Measurements from ENCODE around the gene ENTPD6. TPM values are rescaled to one million over a fixed set of nuclear protein-coding genes. Genes with fewer than 3 reads are reported as not detected.

ENTPD6 gene
- total RNA-seq, 4 donors from 2014 or later: 62.2 to 114 (median 67.0) TPM

GRCh38 chr20:25247956-25248785 lies 52.7 kb downstream of the ENTPD6 start, which contains the start of gene PYGB:
PYGB (plus strand) TSS chr20:25248085; CDS start chr20:25248179, 94 bp downstream.
- H3K4me1 ChIP-seq: peaks cover 0 to 58% (median 25%) of the 10 kb centered on the region in 4 donors
- DNase-seq (ENCODE audit: low spot score in 2 of 2): peak; percentile 61
- WGBS, 2 donors: 2 to 3% methylated on average over 20 to 26 of the region's 113 CpGs
- no peak for TF ChIP-seq CTCF (IDR thresholded peaks at IDR 0.05)
- peak in 1 of 2 donors; percentile 98 for TF ChIP-seq EP300 (IDR thresholded peaks at IDR 0.05)
- TF ChIP-seq POLR2A (IDR thresholded peaks at IDR 0.05): peak; percentile 92 to 93
- H3K27me3 ChIP-seq: no peaks in the 10 kb centered on the region
- H3K9me3 ChIP-seq: no peaks in the 10 kb centered on the region
- peak within 1 kb of the TSS; percentile 54 to 92 (median 90) for H3K4me3 ChIP-seq
- peak within 1 kb of the TSS; percentile 78 to 96 (median 88) for H3K27ac ChIP-seq
- no peaks in the 10 kb centered on the region for H3K36me3 ChIP-seq

- Histone ChIP-seq H3K27ac (peak overlapping the region; percentile 78 to 96 (median 84)), H3K4me1 (peaks cover 0 to 58% (median 25%) of the 10 kb centered on the region in 4 donors), H3K36me3 (no peaks in the 10 kb centered on the region), H3K9me3 (no peaks in the 10 kb centered on the region), H3K27me3 (no peaks in the 10 kb centered on the region), H3K4me3 (peak overlapping the region; percentile 54 to 92 (median 90))
- DNase-seq (ENCODE audit: low spot score in 2 of 2): no peak
- TF ChIP-seq POLR2A (IDR thresholded peaks at IDR 0.05) (no peak), EP300 (IDR thresholded peaks at IDR 0.05) (no peak)
- WGBS, 2 donors: 2 to 4% methylated on average over 6 of the region's 6 CpGs
Measured at GRCh38 chr20:25248786-25249172, 53.3 kb downstream of the ENTPD6 start.

- H3K27ac ChIP-seq: peak overlapping the region in 3 of 4 donors; percentile 78 to 96 (median 83)
- TF ChIP-seq POLR2A (IDR thresholded peaks at IDR 0.05) (no peak), EP300 (IDR thresholded peaks at IDR 0.05) (no peak), CTCF (IDR thresholded peaks at IDR 0.05) (no peak)
- no peak for DNase-seq (ENCODE audit: low spot score in 2 of 2)
- H3K9me3 ChIP-seq: no peaks in the 10 kb centered on the region
- H3K36me3 ChIP-seq: no peaks in the 10 kb centered on the region
- H3K27me3 ChIP-seq: no peaks in the 10 kb centered on the region
- WGBS, 2 donors: 48 to 49% methylated on average over 9 of the region's 9 CpGs
- H3K4me1 ChIP-seq: peaks cover 0 to 58% (median 28%) of the 10 kb centered on the region in 4 donors
- H3K4me3 ChIP-seq: peak overlapping the region; percentile 54 to 92 (median 90)
Measured at GRCh38 chr20:25249198-25249931, 53.9 kb downstream of the ENTPD6 start.

GRCh38 chr20:25250508-25250907 lies 55.0 kb downstream of the ENTPD6 start:
- Histone ChIP-seq H3K36me3 (no peaks in the 10 kb centered on the region), H3K9me3 (no peaks in the 10 kb centered on the region), H3K4me3 (no peak overlapping the region), H3K27ac (peak overlapping the region in 1 of 4 donors; percentile 0), H3K4me1 (peaks cover 0 to 68% (median 31%) of the 10 kb centered on the region in 4 donors), H3K27me3 (no peaks in the 10 kb centered on the region)
- no peak for DNase-seq (ENCODE audit: low spot score in 2 of 2)
- no peak for TF ChIP-seq CTCF (IDR thresholded peaks at IDR 0.05)
- TF ChIP-seq POLR2A (IDR thresholded peaks at IDR 0.05): no peak
- no peak for TF ChIP-seq EP300 (IDR thresholded peaks at IDR 0.05)
- 58 to 64% methylated on average over 3 of the region's 3 CpGs for WGBS, 2 donors

GRCh38 chr20:25251019-25251418 lies 55.5 kb downstream of the ENTPD6 start:
- WGBS, 2 donors: 88 to 90% methylated on average over 9 of the region's 9 CpGs
- no peak for DNase-seq (ENCODE audit: low spot score in 2 of 2)
- no peak overlapping the region for H3K27ac ChIP-seq
- no peaks in the 10 kb centered on the region for H3K27me3 ChIP-seq
- TF ChIP-seq EP300 (IDR thresholded peaks at IDR 0.05) (no peak), CTCF (IDR thresholded peaks at IDR 0.05) (no peak), POLR2A (IDR thresholded peaks at IDR 0.05) (no peak)
- H3K9me3 ChIP-seq: no peaks in the 10 kb centered on the region
- H3K36me3 ChIP-seq: no peaks in the 10 kb centered on the region
- H3K4me1 ChIP-seq: peaks cover 0 to 73% (median 34%) of the 10 kb centered on the region in 4 donors
- H3K4me3 ChIP-seq: no peak overlapping the region
